GM18520 (cell line): ENCODE measurements around the gene CRELD1.

ENCODE experiments used
- ATAC-seq: cut with Tn5 transposase; IDR thresholded peaks from one replicate; pipeline ENCODE4 v1.9.1; 2021; ENCODE audit not compliant: unreplicated experiment

The CRELD1 gene

GRCh38 chr3:9903904-9904303 lies 29.7 kb upstream of the CRELD1 start:
- no peak for ATAC-seq

- no peak for ATAC-seq
These were observed 27.2 kb upstream of the CRELD1 start for GRCh38 chr3:9906480-9906879.

GRCh38 chr3:9908286-9908685 lies 25.3 kb upstream of the CRELD1 start:
- ATAC-seq = no peak

GRCh38 chr3:9909221-9910013 lies 24.2 kb upstream of the CRELD1 start:
- no peak for ATAC-seq

- no peak for ATAC-seq
These were observed 21.8 kb upstream of the CRELD1 start for GRCh38 chr3:9911863-9912262.

GRCh38 chr3:9912294-9912935 lies 21.2 kb upstream of the CRELD1 start:
- ATAC-seq = no peak

- ATAC-seq = no peak
These were observed 20.0 kb upstream of the CRELD1 start for GRCh38 chr3:9913601-9914000.

- ATAC-seq = no peak
These were observed 19.6 kb upstream of the CRELD1 start for GRCh38 chr3:9914011-9914410.

- ATAC-seq = no peak
These were observed 18.9 kb upstream of the CRELD1 start for GRCh38 chr3:9914559-9915253.

- no peak for ATAC-seq
These were observed 18.1 kb upstream of the CRELD1 start for GRCh38 chr3:9915254-9916141.

GRCh38 chr3:9916346-9916733 lies 17.3 kb upstream of the CRELD1 start:
- no peak for ATAC-seq

GRCh38 chr3:9916734-9917680 lies 16.6 kb upstream of the CRELD1 start, which contains the start of gene IL17RC:
Gene IL17RC (plus strand): TSS chr3:9917098. CDS start chr3:9917316, 218 bp downstream.
- ATAC-seq = no peak

- no peak for ATAC-seq
These were observed 15.8 kb upstream of the CRELD1 start for GRCh38 chr3:9917820-9918219.

GRCh38 chr3:9918261-9919038 lies 15.2 kb upstream of the CRELD1 start:
- no peak for ATAC-seq

GRCh38 chr3:9928158-9928557 lies 5.5 kb upstream of the CRELD1 start:
- no peak for ATAC-seq

- ATAC-seq = no peak
These were observed 2.7 kb upstream of the CRELD1 start for GRCh38 chr3:9930804-9931418.

GRCh38 chr3:9932535-9932842 lies 1.1 kb upstream of the CRELD1 start:
- ATAC-seq = no peak

- peak; percentile 53 for ATAC-seq
These were observed 632 bp upstream of the CRELD1 start for GRCh38 chr3:9932843-9933560.
